Measurements from ENCODE around the gene EEF2K.

GRCh38 chr16:22220714-22221113 lies 14.6 kb downstream of the EEF2K start:
- TF ChIP-seq CTCF (conservative IDR thresholded peaks at IDR 0.05; ENCODE audit: low read length) (no peak), EZH2phosphoT487 (IDR thresholded peaks at IDR 0.05; ENCODE audit: borderline replicate concordance) (no peak)
